HepG2 (cell line): ENCODE results near the gene ZBTB9. TPM values are rescaled to one million over a fixed set of nuclear protein-coding genes. Genes with fewer than 3 reads are reported as not detected.

Experiments
- ATAC-seq: fragments of 200-7000 bp; cut with Tn5 transposase; 3 replicates; pipeline ENCODE4 v1.9.1; 2020; ENCODE audit warnings: mild to moderate bottlenecking, moderate library complexity
- BruUV-seq: library from RNA; stranded (reverse); fragments of 400-500 nt; replicated peaks from 2 replicates; lab custom pipeline; 2021; lab: Mats Ljungman, UMichigan
- CTCF ChIA-PET: fragments of 300-600 bp; formaldehyde crosslinking; extraction: SDS; loops from one replicate; lab custom pipeline; 2021; ENCODE audit warnings: low total read pairs, inconsistent platforms, low intra/inter-chr PET ratio; lab: Yijun Ruan, JAX
- POLR2A ChIA-PET: fragments of 350-600 bp; sonication (Branson Sonifier 250); formaldehyde crosslinking; loops from one replicate; lab custom pipeline; 2020; ENCODE audit warnings: antibody characterized with exemption, inconsistent platforms; lab: Yijun Ruan, JAX
- DNase-seq: peaks from one replicate; pipeline ENCODE4 v3.0.0-alpha.2; 2015; ENCODE audit warnings: low spot score
- FAIRE-seq: peaks from 3 replicates; lab custom pipeline; 2011; peaks lifted over from hg19 to GRCh38; lab: Jason Lieb, UNC
- H2AFZ ChIP-seq: one replicate; pipeline ENCODE4 v1.6.1; 2011; ENCODE audit warnings: low read length, inconsistent platforms
- H3K27ac ChIP-seq: fragments of 300-600 bp; 3 replicates; pipeline ENCODE4 v1.8.0; 2011; ENCODE audit warnings: mixed run types, mild to moderate bottlenecking, mixed read lengths, low read length, inconsistent platforms; ENCODE audit not compliant: insufficient read depth; ENCODE audit errors: extremely low read length
- H3K27me3 ChIP-seq, 2 experiments: fragments of 200-600 bp in 1 of 2; 2 replicates in 1 of 2; 3 replicates in 1 of 2; pipeline versions ENCODE4 v1.6.0 to v1.8.0; 2011; ENCODE audit warnings: low read length in 2 of 2, mild to moderate bottlenecking in 2 of 2, moderate library complexity in 2 of 2, inconsistent platforms in 1 of 2; ENCODE audit not compliant: insufficient read depth in 2 of 2, control insufficient read depth in 1 of 2
- H3K36me3 ChIP-seq, 2 experiments: fragments of 200-600 bp in 1 of 2; replicated peaks in 1 of 2; 2 replicates in 1 of 2; 3 replicates in 1 of 2; pipeline versions ENCODE4 v1.5.1 to v1.8.0; 2011; ENCODE audit warnings: low read length in 2 of 2, inconsistent platforms in 1 of 2; ENCODE audit not compliant: insufficient read depth in 2 of 2, control insufficient read depth in 1 of 2
- H3K4me1 ChIP-seq: 2 replicates; pipeline ENCODE4 v1.5.1; 2012; ENCODE audit warnings: low read length, inconsistent platforms; ENCODE audit not compliant: insufficient read depth
- H3K4me2 ChIP-seq: 2 replicates; pipeline ENCODE4 v1.6.0; 2011; ENCODE audit warnings: low read depth, low read length, inconsistent platforms
- H3K4me3 ChIP-seq, 3 experiments: fragments of 200-600 bp in 1 of 3; sonication (generic), shearing (Covaris generic) in 1 of 3; replicated peaks in 1 of 3; 2 replicates each; pipeline ENCODE4 v1.5.1; 2011 to 2016; ENCODE audit warnings: low read length in 3 of 3, inconsistent platforms in 2 of 3, low read depth in 2 of 3, mild to moderate bottlenecking in 2 of 3, control low read depth in 1 of 3, mixed read lengths in 1 of 3; ENCODE audit not compliant: insufficient read depth in 1 of 3
- H3K79me2 ChIP-seq: one replicate; pipeline ENCODE4 v1.6.1; 2011; ENCODE audit warnings: low read length, inconsistent platforms; ENCODE audit not compliant: insufficient read depth
- H3K9ac ChIP-seq: 2 replicates; pipeline ENCODE4 v1.6.0; 2011; ENCODE audit warnings: mild to moderate bottlenecking, low read depth, low read length, inconsistent platforms; ENCODE audit not compliant: insufficient read depth
- H3K9me3 ChIP-seq: 2 replicates; pipeline ENCODE4 v1.5.1; 2012; ENCODE audit warnings: mild to moderate bottlenecking, low read length
- H4K20me1 ChIP-seq: 2 replicates; pipeline ENCODE4 v1.6.0; 2011; ENCODE audit warnings: inconsistent platforms, mild to moderate bottlenecking, low read length, moderate library complexity; ENCODE audit not compliant: insufficient read depth
- GTF3A ChIP-seq: sonication (generic); formaldehyde crosslinking; conservative IDR thresholded peaks from 2 replicates; pipeline ENCODE4 v1.4.0; 2020; ENCODE audit warnings: mild to moderate bottlenecking, missing genetic modification reagents
- NFE2L2 ChIP-seq: fragments of 150-350 bp; IDR thresholded peaks from 2 replicates; pipeline ENCODE4 v1.6.1; 2014; ENCODE audit warnings: low read length
- ZBTB37 ChIP-seq: sonication (generic); formaldehyde crosslinking; IDR thresholded peaks from 2 replicates; pipeline ENCODE4 v1.4.0; 2020; ENCODE audit warnings: mild to moderate bottlenecking, missing genetic modification reagents
- ZNF275 ChIP-seq: sonication (generic); formaldehyde crosslinking; IDR thresholded peaks from 2 replicates; pipeline ENCODE4 v1.8.0; 2022; ENCODE audit warnings: missing genetic modification reagents, mild to moderate bottlenecking, inconsistent platforms, borderline replicate concordance
- ZNF737 ChIP-seq: sonication (generic); formaldehyde crosslinking; IDR thresholded peaks from 2 replicates; pipeline ENCODE4 v1.5.0; 2020; ENCODE audit warnings: missing genetic modification reagents, mild to moderate bottlenecking, borderline replicate concordance
- ZNF768 ChIP-seq: sonication (generic); formaldehyde crosslinking; IDR thresholded peaks from 2 replicates; pipeline ENCODE4 v1.4.0; 2020; ENCODE audit warnings: missing genetic modification reagents
- ZSCAN25 ChIP-seq: sonication (generic); formaldehyde crosslinking; IDR thresholded peaks from 2 replicates; pipeline ENCODE4 v1.8.0; 2022; ENCODE audit warnings: mild to moderate bottlenecking, missing genetic modification reagents
- WGBS: methylation state at CpG from one replicate; pipeline ENCODE4 v1.1.6; 2017; ENCODE audit warnings: low lambda C conversion rate; 5-methylcytosine and 5-hydroxymethylcytosine counted together
- in situ Hi-C: cut with HindIII; loops from 2 replicates; pipeline ENCODE4 v1.10.0; 2017; ENCODE audit warnings: low pct_unique_long_range_greater_than_20kb; ENCODE audit not compliant: extremely low pct_ligation_motif_present
- intact Hi-C: fragments of 100-400 bp; cut with micrococcal nuclease; formaldehyde crosslinking; loops from one replicate; pipeline ENCODE4 v1.10.0; 2022; ENCODE audit not compliant: unreplicated experiment
- polyA plus RNA-seq, 8 experiments: library from polyadenylated mRNA; depleted of rRNA in 3 of 8; stranded (reverse) in 7 of 8; unstranded in 1 of 8; fragments of >200 nt; fragmentation: Illumina TruSeq in 4 of 8; extraction: Trizol in 4 of 8; gene quantifications; 2 replicates each; pipeline versions ENCODE4 v1.2.1 to v1.2.3, GENCODE V29; 2011 to 2016; ENCODE audit warnings: low read depth in 4 of 8, missing spikeins in 1 of 8, mixed read lengths in 1 of 8; ENCODE audit not compliant: insufficient read depth in 1 of 8
- total RNA-seq, 5 experiments: library from RNA; depleted of rRNA; stranded (reverse); fragments of >200 nt; fragmentation: Illumina TruSeq; extraction: Trizol; gene quantifications; 2 replicates each; pipeline ENCODE4 v1.2.3, GENCODE V29; 2016; ENCODE audit warnings: low read depth in 1 of 5
- TF ChIP-seq, protein P1 (sequence below), 2 experiments: sonication (generic) in 1 of 2; formaldehyde crosslinking in 1 of 2; IDR thresholded peaks; 2 replicates each; pipeline versions ENCODE4 v1.4.0 to v1.6.1; 2016 to 2020; ENCODE audit warnings: borderline replicate concordance in 1 of 2, low read depth in 1 of 2, mild to moderate bottlenecking in 1 of 2, missing genetic modification reagents in 1 of 2
- TF ChIP-seq, protein P2 (sequence below): sonication (generic); formaldehyde crosslinking; IDR thresholded peaks from 2 replicates; pipeline ENCODE4 v1.8.1; 2023; ENCODE audit warnings: mild to moderate bottlenecking, moderate library complexity, missing genetic modification reagents
- TF ChIP-seq, protein P3 (sequence below): sonication (generic); formaldehyde crosslinking; IDR thresholded peaks from 2 replicates; pipeline ENCODE4 v1.8.0; 2022; ENCODE audit warnings: mild to moderate bottlenecking, missing genetic modification reagents

The ZBTB9 gene
- total and polyA plus RNA-seq, 2 of the 13 experiments (the other 11 are each of a cell fraction or from before 2014, with no cell fraction given) = 5.3 to 9.2 TPM

DNA sequence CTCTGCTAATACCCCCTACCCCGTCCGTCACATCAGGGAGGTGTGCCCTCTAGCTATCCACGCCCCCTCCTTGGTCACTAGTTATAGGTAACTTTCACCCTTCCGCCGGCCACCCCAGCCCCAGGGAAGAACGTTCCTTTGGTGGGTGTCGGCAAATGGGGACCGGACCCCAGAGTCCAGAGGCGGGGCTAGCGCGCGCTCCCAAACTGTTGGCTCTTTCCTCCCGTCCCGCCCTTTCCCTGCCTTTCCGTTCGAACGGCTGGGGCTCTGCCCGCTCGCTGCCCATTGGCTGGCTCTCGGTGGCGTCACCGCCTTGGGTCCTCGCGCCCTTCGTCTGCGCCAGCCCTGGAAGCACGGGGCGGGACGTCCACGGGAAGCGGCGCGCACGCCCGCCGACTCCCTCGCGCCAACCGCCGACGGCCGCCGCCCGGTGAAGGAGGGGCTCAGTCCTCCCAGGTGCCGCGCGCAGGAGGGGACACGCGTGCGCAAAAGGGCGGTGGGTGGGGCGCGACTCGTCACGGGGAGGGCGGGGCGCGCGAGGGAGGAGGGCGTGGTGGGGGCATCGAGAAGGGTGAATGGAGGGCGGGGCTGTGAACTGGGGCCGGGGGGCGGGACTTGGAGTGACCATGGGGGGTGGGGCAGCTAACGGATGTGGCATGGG lies 44.2 kb upstream of the ZBTB9 start:
- ATAC-seq (peak; percentile 94), DNase-seq (peak; percentile 96), FAIRE-seq (peak; percentile 93)
- BruUV-seq = no TSS peak
- Histone ChIP-seq H3K4me1 (peaks cover 25% of the 10 kb centered on the region), H3K4me2 (peak overlapping the region; percentile 82), H3K4me3 (peak overlapping the region; percentile 45 to 86 (median 85); a peak in 5 of 6 replicates), H3K27me3 (no peaks in the 10 kb centered on the region), H3K9me3 (no peaks in the 10 kb centered on the region), H4K20me1 (no peaks in the 10 kb centered on the region), H3K9ac (peak overlapping the region; percentile 82), H3K79me2 (peaks cover 5% of the 10 kb centered on the region), H3K27ac (peak overlapping the region; percentile 85), H2AFZ (no peak overlapping the region), H3K36me3 (peaks cover 23 to 52% of the 10 kb centered on the region in 2 experiments)
- intact Hi-C loops = loop anchor here (1.0 kb wide), 2 partner anchors 8 to 19 kb away; partner anchors contain the start of genes CUTA and KIFC1
- in situ Hi-C loops = loop anchor here (10.0 to 25.0 kb wide), 2 partner anchors 123 to 205 kb away; partner anchors contain the start of genes B3GALT4, HSD17B8, PFDN6 and RGL2
- under 1% methylated on average over 37 of the region's 65 CpGs for WGBS
- ChIA-PET POLR2A (interaction anchor here (0.6 to 2.5 kb wide), 15 partner anchors 8 to 1502 kb away, joined by 3 to 13 read pairs (median 4); partner anchors contain the start of genes CUTA, PFDN6, RPS18 and TAPBP), CTCF (interaction anchor here (1.3 kb wide), 1 partner anchor 130 kb away, joined by 3 read pairs; no protein-coding TSS in a partner anchor)
- TF ChIP-seq ZSCAN25 (CRISPR knock-in tag) (peak; percentile 78; the same call in 1 of the 2 replicates), NFE2L2 (no peak), ZNF275 (CRISPR knock-in tag) (peak; percentile 99), ZNF768 (CRISPR knock-in tag) (peak; percentile 48), GTF3A (no peak), ZBTB37 (no peak), ZNF737 (no peak)
- TF ChIP-seq, protein P1, sequence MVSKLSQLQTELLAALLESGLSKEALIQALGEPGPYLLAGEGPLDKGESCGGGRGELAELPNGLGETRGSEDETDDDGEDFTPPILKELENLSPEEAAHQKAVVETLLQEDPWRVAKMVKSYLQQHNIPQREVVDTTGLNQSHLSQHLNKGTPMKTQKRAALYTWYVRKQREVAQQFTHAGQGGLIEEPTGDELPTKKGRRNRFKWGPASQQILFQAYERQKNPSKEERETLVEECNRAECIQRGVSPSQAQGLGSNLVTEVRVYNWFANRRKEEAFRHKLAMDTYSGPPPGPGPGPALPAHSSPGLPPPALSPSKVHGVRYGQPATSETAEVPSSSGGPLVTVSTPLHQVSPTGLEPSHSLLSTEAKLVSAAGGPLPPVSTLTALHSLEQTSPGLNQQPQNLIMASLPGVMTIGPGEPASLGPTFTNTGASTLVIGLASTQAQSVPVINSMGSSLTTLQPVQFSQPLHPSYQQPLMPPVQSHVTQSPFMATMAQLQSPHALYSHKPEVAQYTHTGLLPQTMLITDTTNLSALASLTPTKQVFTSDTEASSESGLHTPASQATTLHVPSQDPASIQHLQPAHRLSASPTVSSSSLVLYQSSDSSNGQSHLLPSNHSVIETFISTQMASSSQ (IDR thresholded peaks at IDR 0.05; ENCODE audit: low read depth) = no peak; the same call in 1 of the 2 replicates
- TF ChIP-seq, protein P1 (CRISPR knock-in tag; IDR thresholded peaks at IDR 0.05; ENCODE audit: borderline replicate concordance) = peak; percentile 89
- TF ChIP-seq, protein P2, sequence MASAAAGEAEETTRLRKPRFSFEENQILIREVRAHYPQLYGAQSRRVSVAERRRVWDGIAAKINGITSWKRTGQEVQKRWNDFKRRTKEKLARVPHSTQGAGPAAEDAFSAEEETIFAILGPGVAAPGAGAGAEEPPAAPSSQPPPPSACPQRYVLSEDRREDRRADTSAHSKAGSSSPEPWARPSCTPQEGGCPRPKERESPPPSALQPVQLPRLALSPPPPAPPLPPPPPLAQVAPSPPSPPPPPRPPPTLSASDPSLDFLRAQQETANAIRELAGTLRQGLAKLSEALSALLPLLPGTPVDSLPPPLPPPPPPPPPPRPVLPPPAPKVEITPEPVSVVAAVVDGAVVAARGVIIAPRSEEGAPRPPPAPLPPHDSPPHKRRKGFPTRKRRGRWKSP (CRISPR knock-in tag) = peak; percentile 97
- TF ChIP-seq, protein P3, sequence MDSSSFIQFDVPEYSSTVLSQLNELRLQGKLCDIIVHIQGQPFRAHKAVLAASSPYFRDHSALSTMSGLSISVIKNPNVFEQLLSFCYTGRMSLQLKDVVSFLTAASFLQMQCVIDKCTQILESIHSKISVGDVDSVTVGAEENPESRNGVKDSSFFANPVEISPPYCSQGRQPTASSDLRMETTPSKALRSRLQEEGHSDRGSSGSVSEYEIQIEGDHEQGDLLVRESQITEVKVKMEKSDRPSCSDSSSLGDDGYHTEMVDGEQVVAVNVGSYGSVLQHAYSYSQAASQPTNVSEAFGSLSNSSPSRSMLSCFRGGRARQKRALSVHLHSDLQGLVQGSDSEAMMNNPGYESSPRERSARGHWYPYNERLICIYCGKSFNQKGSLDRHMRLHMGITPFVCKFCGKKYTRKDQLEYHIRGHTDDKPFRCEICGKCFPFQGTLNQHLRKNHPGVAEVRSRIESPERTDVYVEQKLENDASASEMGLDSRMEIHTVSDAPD (CRISPR knock-in tag) = peak; percentile 89
